ENCODE measurements around the gene RPN1. TPM values are rescaled to one million over a fixed set of nuclear protein-coding genes. Genes with fewer than 3 reads are reported as not detected.
A peak's percentile ranks its signal among the peaks of the same experiment; 100 is the strongest.

Gene RPN1
- total RNA-seq, 1 donor from 2014 or later, result 121 TPM

- no peaks in the 10 kb centered on the region for H3K9me3 Mint-ChIP-seq (ENCODE audit: unreplicated experiment)
- TF ChIP-seq CTCF (IDR thresholded peaks at IDR 0.05; ENCODE audit: partially characterized antibody, unreplicated experiment), result no peak
- DNase-seq, result no peak
- no peak overlapping the region for H3K4me3 Mint-ChIP-seq (ENCODE audit: unreplicated experiment)
- H3K27me3 Mint-ChIP-seq (ENCODE audit: unreplicated experiment), result peaks cover under 1% of the 10 kb centered on the region
- H3K36me3 Mint-ChIP-seq (ENCODE audit: unreplicated experiment), result no peaks in the 10 kb centered on the region
- H3K4me1 Mint-ChIP-seq (ENCODE audit: low read depth, unreplicated experiment), result no peaks in the 10 kb centered on the region
- H3K27ac Mint-ChIP-seq (ENCODE audit: unreplicated experiment), result no peak overlapping the region
Measured at GRCh38 chr3:128576290-128576689, 74.3 kb downstream of the RPN1 start.

GRCh38 chr3:128575777-128576176, 74.8 kb downstream of the RPN1 start:
- no peak for TF ChIP-seq CTCF (IDR thresholded peaks at IDR 0.05; ENCODE audit: partially characterized antibody, unreplicated experiment)
- no peaks in the 10 kb centered on the region for H3K36me3 Mint-ChIP-seq (ENCODE audit: unreplicated experiment)
- H3K27me3 Mint-ChIP-seq (ENCODE audit: unreplicated experiment), result peaks cover 3% of the 10 kb centered on the region
- no peaks in the 10 kb centered on the region for H3K4me1 Mint-ChIP-seq (ENCODE audit: low read depth, unreplicated experiment)
- H3K9me3 Mint-ChIP-seq (ENCODE audit: unreplicated experiment), result no peaks in the 10 kb centered on the region
- no peak overlapping the region for H3K27ac Mint-ChIP-seq (ENCODE audit: unreplicated experiment)
- no peak overlapping the region for H3K4me3 Mint-ChIP-seq (ENCODE audit: unreplicated experiment)
- DNase-seq, result no peak

- Mint-ChIP-seq H3K27ac (ENCODE audit: unreplicated experiment) (no peak overlapping the region), H3K9me3 (ENCODE audit: unreplicated experiment) (no peaks in the 10 kb centered on the region), H3K27me3 (ENCODE audit: unreplicated experiment) (peaks cover 6% of the 10 kb centered on the region), H3K4me1 (ENCODE audit: low read depth, unreplicated experiment) (no peaks in the 10 kb centered on the region), H3K4me3 (ENCODE audit: unreplicated experiment) (no peak overlapping the region), H3K36me3 (ENCODE audit: unreplicated experiment) (no peaks in the 10 kb centered on the region)
- TF ChIP-seq CTCF (IDR thresholded peaks at IDR 0.05; ENCODE audit: partially characterized antibody, unreplicated experiment), result no peak
- DNase-seq, result no peak
Measured at GRCh38 chr3:128573707-128574162, 76.9 kb downstream of the RPN1 start.

GRCh38 chr3:128573160-128573559, 77.5 kb downstream of the RPN1 start:
- Mint-ChIP-seq H3K27me3 (ENCODE audit: unreplicated experiment) (peaks cover 6% of the 10 kb centered on the region), H3K9me3 (ENCODE audit: unreplicated experiment) (no peaks in the 10 kb centered on the region), H3K27ac (ENCODE audit: unreplicated experiment) (no peak overlapping the region), H3K36me3 (ENCODE audit: unreplicated experiment) (no peaks in the 10 kb centered on the region), H3K4me1 (ENCODE audit: low read depth, unreplicated experiment) (no peaks in the 10 kb centered on the region), H3K4me3 (ENCODE audit: unreplicated experiment) (no peak overlapping the region)
- TF ChIP-seq CTCF (IDR thresholded peaks at IDR 0.05; ENCODE audit: partially characterized antibody, unreplicated experiment), result no peak
- no peak for DNase-seq

GRCh38 chr3:128572644-128573105, 77.9 kb downstream of the RPN1 start:
- no peaks in the 10 kb centered on the region for H3K9me3 Mint-ChIP-seq (ENCODE audit: unreplicated experiment)
- H3K4me1 Mint-ChIP-seq (ENCODE audit: low read depth, unreplicated experiment), result no peaks in the 10 kb centered on the region
- peak; percentile 33 for TF ChIP-seq CTCF (IDR thresholded peaks at IDR 0.05; ENCODE audit: partially characterized antibody, unreplicated experiment)
- no peaks in the 10 kb centered on the region for H3K36me3 Mint-ChIP-seq (ENCODE audit: unreplicated experiment)
- no peak for DNase-seq
- no peak overlapping the region for H3K27ac Mint-ChIP-seq (ENCODE audit: unreplicated experiment)
- H3K4me3 Mint-ChIP-seq (ENCODE audit: unreplicated experiment), result no peak overlapping the region
- peaks cover 6% of the 10 kb centered on the region for H3K27me3 Mint-ChIP-seq (ENCODE audit: unreplicated experiment)
